Hepatocyte (in vitro differentiated cells): ENCODE data around the gene TEKT5. TPM values are rescaled to one million over a fixed set of nuclear protein-coding genes. Genes with fewer than 3 reads are reported as not detected.
A peak's percentile ranks its signal among the peaks of the same experiment; 100 is the strongest.

Experiments
- DNase-seq: peaks from one replicate; pipeline ENCODE4 v3.0.0-alpha.2; 2016; ENCODE audit warnings: low spot score
- H2AFZ ChIP-seq: fragments of 200-600 bp; sonication (generic); 2 replicates; pipeline ENCODE4 v1.6.0; 2016; ENCODE audit warnings: antibody characterized with exemption, mild to moderate bottlenecking
- H3K27ac ChIP-seq: fragments of 200-600 bp; sonication (generic); 2 replicates; pipeline ENCODE4 v1.5.1; 2016; ENCODE audit warnings: mild to moderate bottlenecking
- H3K27me3 ChIP-seq: fragments of 200-600 bp; sonication (generic); 2 replicates; pipeline ENCODE4 v1.6.1; 2016
- H3K36me3 ChIP-seq: fragments of 200-600 bp; sonication (generic); replicated peaks from 2 replicates; pipeline ENCODE4 v1.5.1; 2016; ENCODE audit warnings: low read depth; ENCODE audit not compliant: insufficient read depth
- H3K4me1 ChIP-seq: fragments of 200-600 bp; sonication (generic); 2 replicates; pipeline ENCODE4 v1.5.1; 2016; ENCODE audit warnings: mild to moderate bottlenecking, moderate library complexity; ENCODE audit not compliant: insufficient read depth
- H3K4me2 ChIP-seq: fragments of 200-600 bp; sonication (generic); 2 replicates; pipeline ENCODE4 v1.6.0; 2016
- H3K4me3 ChIP-seq: fragments of 200-600 bp; sonication (generic); 2 replicates; pipeline ENCODE4 v1.5.1; 2016; ENCODE audit warnings: mild to moderate bottlenecking
- H3K79me2 ChIP-seq: fragments of 200-600 bp; sonication (generic); 2 replicates; pipeline ENCODE4 v1.6.0; 2017; ENCODE audit warnings: mild to moderate bottlenecking
- H3K9me2 ChIP-seq: fragments of 200-600 bp; sonication (generic); replicated peaks from 2 replicates; pipeline ENCODE4 v1.6.0; 2017; ENCODE audit warnings: mild to moderate bottlenecking; ENCODE audit not compliant: insufficient read depth
- H3K9me3 ChIP-seq: fragments of 200-600 bp; sonication (generic); 2 replicates; pipeline ENCODE4 v1.5.1; 2016; ENCODE audit warnings: low read depth, mild to moderate bottlenecking
- H4K20me1 ChIP-seq: fragments of 200-600 bp; sonication (generic); 2 replicates; pipeline ENCODE4 v1.6.0; 2016; ENCODE audit warnings: mild to moderate bottlenecking; ENCODE audit not compliant: insufficient read depth, poor library complexity, severe bottlenecking
- CTCF ChIP-seq: fragments of 200-600 bp; sonication (generic); IDR thresholded peaks from 2 replicates; pipeline ENCODE4 v1.5.1; 2016; ENCODE audit warnings: antibody characterized with exemption, mild to moderate bottlenecking; ENCODE audit not compliant: poor library complexity
- EZH2 ChIP-seq: fragments of 200-600 bp; sonication (generic); IDR thresholded peaks from 2 replicates; pipeline ENCODE4 v1.6.1; 2016; ENCODE audit warnings: antibody characterized with exemption, mild to moderate bottlenecking, borderline replicate concordance
- EZH2phosphoT487 ChIP-seq: fragments of 200-600 bp; sonication (generic); IDR thresholded peaks from one replicate; pipeline ENCODE4 v1.6.1; 2018; ENCODE audit warnings: antibody characterized with exemption, mild to moderate bottlenecking, low read depth, moderate library complexity; ENCODE audit not compliant: unreplicated experiment, severe bottlenecking
- WGBS: methylation state at CpG from one replicate; pipeline ENCODE4 v1.1.6; 2016; ENCODE audit warnings: low lambda C conversion rate; ENCODE audit errors: missing lambda C conversion rate; 5-methylcytosine and 5-hydroxymethylcytosine counted together
- polyA plus RNA-seq: library from polyadenylated mRNA; unstranded; fragments of >200 nt; fragmentation: Nextera tagmentation; extraction: Ambion mirVana; gene quantifications from 2 replicates; pipeline ENCODE4 v1.2.1, GENCODE V29; 2016
- total RNA-seq: library from RNA; depleted of rRNA; stranded (reverse); fragments of >200 nt; gene quantifications from 2 replicates; pipeline ENCODE4 v1.2.3, GENCODE V29; 2014

The TEKT5 gene
- total and polyA plus RNA-seq, 2 experiments from 2014 or later, result not detected

- DNase-seq, result peak; percentile 52
- TF ChIP-seq EZH2 (no peak), CTCF (no peak), EZH2phosphoT487 (no peak)
- Histone ChIP-seq H3K4me1 (peaks cover 5% of the 10 kb centered on the region), H4K20me1 (no peaks in the 10 kb centered on the region), H3K4me2 (no peak overlapping the region), H3K27me3 (no peaks in the 10 kb centered on the region), H3K9me2 (no peaks in the 10 kb centered on the region), H3K27ac (peak overlapping the region; percentile 70), H3K36me3 (no peaks in the 10 kb centered on the region), H3K79me2 (no peaks in the 10 kb centered on the region), H3K9me3 (no peaks in the 10 kb centered on the region), H3K4me3 (no peak overlapping the region), H2AFZ (no peak overlapping the region)
- WGBS, result 65% methylated on average over 11 of the region's 12 CpGs
These were observed 43.7 kb upstream of the TEKT5 start for GRCh38 chr16:10738231-10739077.

- no peak overlapping the region for H2AFZ ChIP-seq
- H3K4me3 ChIP-seq, result no peak overlapping the region
These were observed 42.4 kb upstream of the TEKT5 start for GRCh38 chr16:10737068-10737625.

GRCh38 chr16:10731790-10732189 is 37.1 kb upstream of the TEKT5 start:
- Histone ChIP-seq H3K4me3 (no peak overlapping the region), H3K4me1 (no peaks in the 10 kb centered on the region), H4K20me1 (no peaks in the 10 kb centered on the region), H3K79me2 (no peaks in the 10 kb centered on the region), H3K9me2 (no peaks in the 10 kb centered on the region), H2AFZ (no peak overlapping the region), H3K27ac (no peak overlapping the region), H3K9me3 (no peaks in the 10 kb centered on the region), H3K4me2 (no peak overlapping the region), H3K27me3 (no peaks in the 10 kb centered on the region), H3K36me3 (no peaks in the 10 kb centered on the region)
- TF ChIP-seq EZH2 (no peak), CTCF (no peak), EZH2phosphoT487 (no peak)
- DNase-seq, result no peak
- WGBS, result 87% methylated on average over 7 of the region's 7 CpGs

More at GRCh38 chr16:10737068-10737625, 42.4 kb upstream of the TEKT5 start:
- no peaks in the 10 kb centered on the region for H3K4me1 ChIP-seq
- no peaks in the 10 kb centered on the region for H3K9me2 ChIP-seq
- no peaks in the 10 kb centered on the region for H3K9me3 ChIP-seq
- H3K27me3 ChIP-seq, result no peaks in the 10 kb centered on the region
- no peak overlapping the region for H3K4me2 ChIP-seq
- H4K20me1 ChIP-seq, result no peaks in the 10 kb centered on the region
- 44% methylated on average over 12 of the region's 12 CpGs for WGBS
- no peaks in the 10 kb centered on the region for H3K36me3 ChIP-seq
- TF ChIP-seq CTCF (peak; percentile 93), EZH2phosphoT487 (no peak)
- H3K79me2 ChIP-seq, result no peaks in the 10 kb centered on the region
- no peak overlapping the region for H3K27ac ChIP-seq
- peak; percentile 81 for DNase-seq
